ENCODE measurements around the gene CNTD1.

Gene CNTD1

DNA sequence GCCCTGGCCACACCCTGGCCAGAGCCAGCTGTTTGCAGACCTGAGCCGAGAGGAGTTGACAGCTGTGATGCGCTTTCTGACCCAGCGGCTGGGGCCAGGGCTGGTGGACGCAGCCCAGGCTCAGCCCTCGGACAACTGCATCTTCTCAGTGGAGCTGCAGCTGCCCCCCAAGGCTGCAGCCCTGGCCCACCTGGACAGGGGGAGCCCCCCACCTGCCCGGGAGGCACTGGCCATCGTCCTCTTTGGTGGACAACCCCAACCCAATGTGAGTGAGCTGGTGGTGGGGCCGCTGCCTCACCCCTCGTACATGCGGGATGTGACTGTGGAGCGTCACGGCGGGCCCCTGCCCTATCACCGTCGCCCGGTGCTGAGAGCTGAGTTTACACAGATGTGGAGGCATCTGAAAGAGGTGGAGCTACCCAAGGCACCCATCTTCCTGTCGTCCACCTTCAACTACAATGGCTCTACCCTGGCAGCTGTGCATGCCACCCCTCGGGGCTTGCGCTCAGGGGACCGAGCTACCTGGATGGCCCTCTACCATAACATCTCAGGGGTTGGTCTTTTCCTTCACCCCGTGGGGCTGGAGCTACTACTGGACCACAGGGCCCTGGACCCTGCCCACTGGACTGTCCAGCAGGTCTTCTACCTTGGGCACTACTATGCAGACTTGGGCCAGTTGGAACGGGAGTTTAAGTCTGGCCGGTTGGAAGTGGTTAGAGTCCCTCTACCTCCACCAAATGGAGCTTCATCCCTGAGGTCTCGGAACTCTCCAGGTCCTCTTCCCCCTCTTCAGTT, 46.3 kb downstream of the CNTD1 start:
- H3K79me2 ChIP-seq (ENCODE audit: insufficient read depth, low read depth), result no peaks in the 10 kb centered on the region
- TF ChIP-seq, protein P1, sequence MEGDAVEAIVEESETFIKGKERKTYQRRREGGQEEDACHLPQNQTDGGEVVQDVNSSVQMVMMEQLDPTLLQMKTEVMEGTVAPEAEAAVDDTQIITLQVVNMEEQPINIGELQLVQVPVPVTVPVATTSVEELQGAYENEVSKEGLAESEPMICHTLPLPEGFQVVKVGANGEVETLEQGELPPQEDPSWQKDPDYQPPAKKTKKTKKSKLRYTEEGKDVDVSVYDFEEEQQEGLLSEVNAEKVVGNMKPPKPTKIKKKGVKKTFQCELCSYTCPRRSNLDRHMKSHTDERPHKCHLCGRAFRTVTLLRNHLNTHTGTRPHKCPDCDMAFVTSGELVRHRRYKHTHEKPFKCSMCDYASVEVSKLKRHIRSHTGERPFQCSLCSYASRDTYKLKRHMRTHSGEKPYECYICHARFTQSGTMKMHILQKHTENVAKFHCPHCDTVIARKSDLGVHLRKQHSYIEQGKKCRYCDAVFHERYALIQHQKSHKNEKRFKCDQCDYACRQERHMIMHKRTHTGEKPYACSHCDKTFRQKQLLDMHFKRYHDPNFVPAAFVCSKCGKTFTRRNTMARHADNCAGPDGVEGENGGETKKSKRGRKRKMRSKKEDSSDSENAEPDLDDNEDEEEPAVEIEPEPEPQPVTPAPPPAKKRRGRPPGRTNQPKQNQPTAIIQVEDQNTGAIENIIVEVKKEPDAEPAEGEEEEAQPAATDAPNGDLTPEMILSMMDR (conservative IDR thresholded peaks at IDR 0.05; ENCODE audit: low read depth, low read length), result no peak
- peaks cover 15% of the 10 kb centered on the region; the same call in 1 of the 2 replicates for H3K36me3 ChIP-seq (ENCODE audit: insufficient read depth)
- peak overlapping the region; percentile 1; the same call in 1 of the 2 replicates for H3K4me2 ChIP-seq
- H4K20me1 ChIP-seq (ENCODE audit: insufficient read depth), result no peaks in the 10 kb centered on the region
- H3K4me3 ChIP-seq (IDR thresholded peaks at IDR 0.05; ENCODE audit: insufficient read depth, low read depth, low read length), result no peak overlapping the region
- peaks cover 59% of the 10 kb centered on the region for H3K4me1 ChIP-seq (ENCODE audit: low read depth, poor library complexity, severe bottlenecking)
- no peaks in the 10 kb centered on the region for H3K27me3 ChIP-seq (ENCODE audit: insufficient read depth, low read depth)
- no peak overlapping the region for H3K9ac ChIP-seq
- H3K27ac ChIP-seq, result no peak overlapping the region
- H2AFZ ChIP-seq (ENCODE audit: low read depth), result no peak overlapping the region

DNA sequence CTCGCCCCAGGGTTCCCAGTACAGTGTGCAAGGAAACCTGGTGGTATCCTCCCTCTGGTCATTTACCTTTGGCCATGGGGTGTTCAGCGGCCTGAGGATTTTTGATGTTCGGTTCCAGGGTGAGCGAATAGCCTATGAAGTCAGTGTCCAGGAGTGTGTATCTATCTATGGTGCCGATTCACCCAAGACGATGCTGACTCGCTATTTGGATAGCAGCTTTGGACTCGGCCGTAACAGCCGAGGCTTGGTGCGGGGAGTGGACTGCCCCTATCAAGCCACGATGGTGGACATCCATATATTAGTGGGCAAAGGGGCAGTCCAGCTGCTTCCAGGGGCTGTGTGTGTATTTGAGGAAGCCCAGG, 46.9 kb downstream of the CNTD1 start:
- Histone ChIP-seq H3K4me3 (IDR thresholded peaks at IDR 0.05; ENCODE audit: insufficient read depth, low read depth, low read length) (no peak overlapping the region), H3K36me3 (ENCODE audit: insufficient read depth) (peaks cover 12% of the 10 kb centered on the region; the same call in 1 of the 2 replicates), H2AFZ (ENCODE audit: low read depth) (no peak overlapping the region), H4K20me1 (ENCODE audit: insufficient read depth) (no peaks in the 10 kb centered on the region), H3K4me1 (ENCODE audit: low read depth, poor library complexity, severe bottlenecking) (peaks cover 64% of the 10 kb centered on the region), H3K9ac (no peak overlapping the region), H3K27me3 (ENCODE audit: insufficient read depth, low read depth) (no peaks in the 10 kb centered on the region), H3K27ac (no peak overlapping the region), H3K4me2 (peak overlapping the region; percentile 1; the same call in 1 of the 2 replicates), H3K79me2 (ENCODE audit: insufficient read depth, low read depth) (no peaks in the 10 kb centered on the region)
- TF ChIP-seq, protein P1 (conservative IDR thresholded peaks at IDR 0.05; ENCODE audit: low read depth, low read length), result no peak

DNA sequence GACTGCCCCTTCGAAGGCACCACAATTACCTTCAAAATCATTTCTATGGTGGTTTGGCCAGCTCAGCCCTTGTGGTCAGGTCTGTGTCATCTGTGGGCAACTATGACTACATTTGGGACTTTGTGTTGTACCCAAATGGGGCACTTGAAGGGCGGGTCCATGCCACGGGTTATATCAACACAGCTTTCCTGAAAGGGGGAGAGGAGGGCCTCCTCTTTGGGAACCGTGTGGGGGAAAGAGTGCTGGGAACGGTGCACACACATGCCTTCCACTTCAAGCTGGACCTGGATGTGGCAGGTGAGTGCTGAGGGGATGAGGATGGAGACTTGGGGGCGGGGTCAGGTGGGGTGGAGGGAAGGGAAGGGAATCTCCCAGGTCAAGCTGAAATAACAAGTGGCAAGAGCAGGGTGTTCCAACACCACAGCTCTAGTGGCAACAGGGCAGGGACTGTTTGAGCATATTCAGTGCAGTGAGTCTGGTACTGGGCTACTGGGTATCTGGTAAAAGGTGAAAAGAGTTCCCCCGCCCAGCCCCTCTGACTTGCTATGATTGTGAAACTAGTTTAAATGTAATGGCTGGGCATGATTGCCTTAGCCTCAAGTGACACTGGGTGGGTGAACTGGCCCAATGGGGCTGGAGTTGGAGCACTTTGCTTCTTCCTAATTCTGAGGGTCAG, 47.4 kb downstream of the CNTD1 start:
- H3K79me2 ChIP-seq (ENCODE audit: insufficient read depth, low read depth), result no peaks in the 10 kb centered on the region
- H3K9ac ChIP-seq, result no peak overlapping the region
- TF ChIP-seq, protein P1 (conservative IDR thresholded peaks at IDR 0.05; ENCODE audit: low read depth, low read length), result no peak
- peak overlapping the region; percentile 1; the same call in 1 of the 2 replicates for H3K4me2 ChIP-seq
- H4K20me1 ChIP-seq (ENCODE audit: insufficient read depth), result no peaks in the 10 kb centered on the region
- peaks cover 68% of the 10 kb centered on the region for H3K4me1 ChIP-seq (ENCODE audit: low read depth, poor library complexity, severe bottlenecking)
- H3K36me3 ChIP-seq (ENCODE audit: insufficient read depth), result peaks cover 8% of the 10 kb centered on the region; the same call in 1 of the 2 replicates
- H3K27me3 ChIP-seq (ENCODE audit: insufficient read depth, low read depth), result no peaks in the 10 kb centered on the region
- no peak overlapping the region for H3K4me3 ChIP-seq (IDR thresholded peaks at IDR 0.05; ENCODE audit: insufficient read depth, low read depth, low read length)
- no peak overlapping the region for H2AFZ ChIP-seq (ENCODE audit: low read depth)
- no peak overlapping the region for H3K27ac ChIP-seq

DNA sequence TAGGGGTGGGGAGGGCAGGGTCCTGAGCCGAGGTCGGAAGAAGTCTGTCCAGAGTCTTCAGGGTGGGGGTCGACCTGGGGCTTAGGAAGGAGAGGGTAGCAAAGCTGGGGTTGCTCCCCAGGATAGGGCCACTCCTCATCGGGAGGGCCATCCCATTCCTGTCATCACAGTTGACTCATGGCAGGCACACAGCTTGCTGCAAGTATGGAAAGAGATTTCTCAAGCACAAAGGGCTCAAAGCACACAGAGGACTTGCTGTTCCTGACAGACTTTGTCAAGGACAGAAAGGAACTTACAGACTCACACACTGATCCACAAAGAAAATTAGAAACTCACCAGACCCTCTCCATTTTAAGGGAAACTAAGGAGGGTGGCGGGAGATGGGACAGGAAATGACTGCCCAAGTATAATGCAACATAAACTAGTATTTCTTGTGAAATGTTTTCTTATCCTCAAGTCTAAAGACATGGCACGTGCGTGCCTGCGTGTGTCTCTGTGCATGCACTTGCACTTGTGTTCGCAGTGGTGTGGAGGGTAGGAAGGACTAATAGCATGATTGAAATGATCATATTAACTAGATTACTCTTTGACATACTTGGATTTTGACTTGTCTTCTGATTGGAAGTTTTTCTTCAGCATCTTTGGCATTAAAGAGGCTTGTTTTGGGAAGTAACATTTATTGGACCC, 48.1 kb downstream of the CNTD1 start:
- Histone ChIP-seq H3K79me2 (ENCODE audit: insufficient read depth, low read depth) (no peaks in the 10 kb centered on the region), H4K20me1 (ENCODE audit: insufficient read depth) (no peaks in the 10 kb centered on the region), H3K9ac (no peak overlapping the region), H3K36me3 (ENCODE audit: insufficient read depth) (peaks cover 1% of the 10 kb centered on the region; the same call in 1 of the 2 replicates), H3K4me3 (IDR thresholded peaks at IDR 0.05; ENCODE audit: insufficient read depth, low read depth, low read length) (no peak overlapping the region), H2AFZ (ENCODE audit: low read depth) (no peak overlapping the region), H3K27ac (no peak overlapping the region), H3K4me1 (ENCODE audit: low read depth, poor library complexity, severe bottlenecking) (peaks cover 68% of the 10 kb centered on the region), H3K4me2 (no peak overlapping the region), H3K27me3 (ENCODE audit: insufficient read depth, low read depth) (no peaks in the 10 kb centered on the region)
- TF ChIP-seq, protein P1 (conservative IDR thresholded peaks at IDR 0.05; ENCODE audit: low read depth, low read length), result no peak
